DOHH2 (cell line): ENCODE measurements around the gene LCA5L.

Experiments used
- H3F3A ChIP-seq: fragments of 200-600 bp; sonication (generic), shearing (Covaris generic); 2 replicates; pipeline ENCODE4 v1.6.0; 2016; ENCODE audit warnings: antibody characterized with exemption, mild to moderate bottlenecking; ENCODE audit not compliant: control insufficient read depth, insufficient read depth
- H3K27ac ChIP-seq: fragments of 200-600 bp; sonication (generic); 2 replicates; pipeline ENCODE4 v1.5.1; 2014; ENCODE audit warnings: low read depth, mild to moderate bottlenecking, low read length, moderate library complexity
- H3K27me3 ChIP-seq: fragments of 200-600 bp; sonication (generic); 2 replicates; pipeline ENCODE4 v1.6.1; 2014; ENCODE audit warnings: mild to moderate bottlenecking, low read length, mixed read lengths; ENCODE audit not compliant: control insufficient read depth
- H3K36me3 ChIP-seq: fragments of 200-600 bp; sonication (generic); 2 replicates; pipeline ENCODE4 v1.6.1; 2014; ENCODE audit warnings: mild to moderate bottlenecking, low read length, moderate library complexity, mixed read lengths; ENCODE audit not compliant: control insufficient read depth
- H3K4me1 ChIP-seq: fragments of 200-600 bp; sonication (generic); 2 replicates; pipeline ENCODE4 v1.6.1; 2014; ENCODE audit warnings: mild to moderate bottlenecking, low read length, mixed read lengths; ENCODE audit not compliant: control insufficient read depth
- H3K4me2 ChIP-seq: fragments of 200-600 bp; sonication (generic); 2 replicates; pipeline ENCODE4 v1.6.0; 2014; ENCODE audit warnings: mild to moderate bottlenecking, low read length, moderate library complexity
- H3K4me3 ChIP-seq: fragments of 200-600 bp; sonication (generic); 2 replicates; pipeline ENCODE4 v1.5.1; 2014; ENCODE audit warnings: mild to moderate bottlenecking, low read length, mixed read lengths
- H3K79me2 ChIP-seq: fragments of 200-600 bp; sonication (generic); 2 replicates; pipeline ENCODE4 v1.6.1; 2014; ENCODE audit warnings: mild to moderate bottlenecking, low read length, mixed read lengths; ENCODE audit not compliant: control insufficient read depth
- H3K9me2 ChIP-seq: fragments of 200-600 bp; sonication (generic); replicated peaks from 2 replicates; pipeline ENCODE4 v1.6.1; 2014; ENCODE audit warnings: mild to moderate bottlenecking, low read length, mixed read lengths; ENCODE audit not compliant: control insufficient read depth
- H3K9me3 ChIP-seq: fragments of 200-600 bp; sonication (generic); 2 replicates; pipeline ENCODE4 v1.6.1; 2014; ENCODE audit warnings: antibody characterized with exemption, low read length, mixed read lengths; ENCODE audit not compliant: control insufficient read depth, insufficient read depth
- H4K20me1 ChIP-seq: fragments of 200-600 bp; sonication (generic); 2 replicates; pipeline ENCODE4 v1.6.0; 2014; ENCODE audit warnings: low read depth, mild to moderate bottlenecking, antibody characterized with exemption, low read length, moderate library complexity; ENCODE audit not compliant: control insufficient read depth, insufficient read depth
- CTCF ChIP-seq: fragments of 200-600 bp; sonication (generic); IDR thresholded peaks from one replicate; pipeline ENCODE4 v1.5.1; 2014; ENCODE audit warnings: antibody characterized with exemption, mild to moderate bottlenecking, low read depth, low read length; ENCODE audit not compliant: poor library complexity, severe bottlenecking
- EZH2phosphoT487 ChIP-seq: fragments of 200-600 bp; sonication (generic); IDR thresholded peaks from 2 replicates; pipeline ENCODE4 v1.6.1; 2017; ENCODE audit warnings: borderline replicate concordance, mild to moderate bottlenecking, antibody characterized with exemption, low read length, moderate library complexity, mixed read lengths

LCA5L gene

GRCh38 chr21:39483917-39484316, 38.3 kb upstream of the LCA5L start:
- Histone ChIP-seq H3K4me3 (no peak overlapping the region), H3K4me1 (no peaks in the 10 kb centered on the region; the same call in 1 of the 2 replicates), H3K27me3 (peaks cover 2% of the 10 kb centered on the region; the same call in 1 of the 2 replicates), H3K9me3 (no peaks in the 10 kb centered on the region), H3K79me2 (no peaks in the 10 kb centered on the region), H3K9me2 (no peaks in the 10 kb centered on the region), H3K4me2 (no peak overlapping the region), H4K20me1 (no peaks in the 10 kb centered on the region), H3K27ac (no peak overlapping the region), H3F3A (no peaks in the 10 kb centered on the region), H3K36me3 (no peaks in the 10 kb centered on the region)
- TF ChIP-seq EZH2phosphoT487 (no peak), CTCF (no peak)

GRCh38 chr21:39481886-39482285, 36.3 kb upstream of the LCA5L start:
- H3K9me2 ChIP-seq, result no peaks in the 10 kb centered on the region
- H3K4me1 ChIP-seq, result no peaks in the 10 kb centered on the region
- H4K20me1 ChIP-seq, result no peaks in the 10 kb centered on the region

GRCh38 chr21:39480271-39480670, 34.7 kb upstream of the LCA5L start:
- no peaks in the 10 kb centered on the region for H3K4me1 ChIP-seq
- no peaks in the 10 kb centered on the region for H3K9me3 ChIP-seq
- no peaks in the 10 kb centered on the region for H3F3A ChIP-seq
- no peaks in the 10 kb centered on the region for H3K36me3 ChIP-seq
- TF ChIP-seq EZH2phosphoT487 (no peak), CTCF (no peak)
- no peaks in the 10 kb centered on the region for H3K9me2 ChIP-seq
- no peak overlapping the region for H3K4me3 ChIP-seq
- H3K27me3 ChIP-seq, result peaks cover 2% of the 10 kb centered on the region; the same call in 1 of the 2 replicates
- H4K20me1 ChIP-seq, result no peaks in the 10 kb centered on the region
- H3K4me2 ChIP-seq, result no peak overlapping the region
- no peaks in the 10 kb centered on the region for H3K79me2 ChIP-seq
- no peak overlapping the region for H3K27ac ChIP-seq

More at GRCh38 chr21:39481886-39482285, 36.3 kb upstream of the LCA5L start:
- no peaks in the 10 kb centered on the region for H3F3A ChIP-seq
- no peaks in the 10 kb centered on the region for H3K36me3 ChIP-seq
- TF ChIP-seq EZH2phosphoT487 (no peak), CTCF (no peak)
- no peak overlapping the region for H3K4me3 ChIP-seq
- no peak overlapping the region for H3K4me2 ChIP-seq
- H3K27ac ChIP-seq, result no peak overlapping the region
- H3K9me3 ChIP-seq, result no peaks in the 10 kb centered on the region
- no peaks in the 10 kb centered on the region for H3K79me2 ChIP-seq
- peaks cover 2% of the 10 kb centered on the region; the same call in 1 of the 2 replicates for H3K27me3 ChIP-seq
